GM10266 (cell line): Measurements from ENCODE around the gene TRIM29.
A peak's percentile ranks its signal among the peaks of the same experiment; 100 is the strongest.

Experiments
- DNase-seq: peaks from one replicate; pipeline ENCODE4 v3.0.0; 2012; ENCODE audit errors: extremely low spot score
- CTCF ChIP-seq: IDR thresholded peaks from 2 replicates; pipeline ENCODE4 v1.5.1; 2012; ENCODE audit warnings: mild to moderate bottlenecking, low read depth; ENCODE audit not compliant: control insufficient read depth, insufficient read depth; ENCODE audit errors: missing control alignments

TRIM29 gene

DNA sequence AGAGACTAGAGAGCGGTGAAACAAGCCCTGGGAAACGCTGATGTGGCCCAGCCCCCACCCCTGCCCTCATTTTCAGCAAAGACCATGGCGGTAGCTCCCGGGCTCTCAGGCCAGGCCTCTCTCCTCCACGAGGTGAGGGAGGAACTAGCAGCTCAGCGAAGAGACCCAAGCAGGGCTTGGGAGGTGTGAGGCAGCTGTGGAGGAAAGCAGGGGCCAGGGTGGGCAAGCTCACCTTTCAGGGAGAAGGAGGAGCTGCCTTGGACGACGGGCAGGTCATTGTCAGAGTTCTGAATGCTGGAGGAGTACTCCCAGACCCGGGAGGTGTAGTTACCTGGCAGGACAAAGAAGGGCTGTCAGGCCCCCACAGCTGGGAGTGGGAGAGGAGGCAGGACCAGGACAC is 19.9 kb downstream of the TRIM29 start:
- DNase-seq: no peak
- TF ChIP-seq CTCF: no peak

- DNase-seq: no peak
- TF ChIP-seq CTCF: no peak
These were observed 20.9 kb downstream of the TRIM29 start for GRCh38 chr11:120116966-120117365.

GRCh38 chr11:120115272-120116000 is 22.5 kb downstream of the TRIM29 start:
- DNase-seq: no peak
- TF ChIP-seq CTCF: no peak

- no peak for TF ChIP-seq CTCF
- no peak for DNase-seq
These were observed 25.6 kb downstream of the TRIM29 start for GRCh38 chr11:120112174-120112796.

DNA sequence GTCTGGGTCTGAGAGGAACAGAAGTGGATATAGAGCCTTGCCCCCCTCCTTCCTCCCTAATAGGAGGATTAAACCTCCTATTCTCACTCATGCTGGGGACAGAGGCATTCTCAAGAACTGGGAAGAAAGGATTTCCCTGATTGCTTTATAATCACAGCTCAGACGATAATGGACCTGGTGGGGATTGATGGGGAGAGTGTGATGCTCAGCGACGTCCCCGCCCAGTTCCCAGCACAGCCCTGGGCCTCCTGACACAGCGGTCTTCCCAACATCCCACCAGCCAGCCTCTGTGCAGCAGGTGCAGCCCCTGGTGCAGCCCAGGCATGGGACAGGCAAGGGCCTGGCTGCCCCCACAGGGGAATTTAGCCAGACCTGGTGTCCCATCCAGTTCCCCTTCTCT is 28.4 kb downstream of the TRIM29 start:
- no peak for TF ChIP-seq CTCF

GRCh38 chr11:120108785-120109168 is 29.1 kb downstream of the TRIM29 start:
- TF ChIP-seq CTCF: no peak
- DNase-seq: no peak

More for the DNA sequence above, 28.4 kb downstream of the TRIM29 start:
- DNase-seq: no peak

- TF ChIP-seq CTCF: peak; percentile 99
- DNase-seq: peak; percentile 81
These were observed 29.6 kb downstream of the TRIM29 start for GRCh38 chr11:120108154-120108784.
